Hematopoietic multipotent progenitor cell treated with erythropoietin and hydrocortisone succinate and interleukin-3 and kit ligand, for 15 days (in vitro differentiated cells): ENCODE data around the gene RNF220.
"Not testable (repeated sequence)": the region's sequence is repeated elsewhere in the genome, so short reads cannot be mapped to it uniquely, and the experiment has no call there.

ENCODE experiments used
- DNase-seq: peaks from one replicate; pipeline ENCODE4 v3.0.0-alpha.2; 2015; ENCODE audit warnings: low spot score

Gene RNF220

GRCh38 chr1:44678120-44678519 lies 273.1 kb downstream of the RNF220 start:
- DNase-seq: no peak

GRCh38 chr1:44678626-44679025 lies 273.6 kb downstream of the RNF220 start:
- no peak for DNase-seq

GRCh38 chr1:44679468-44679867 lies 274.4 kb downstream of the RNF220 start:
- no peak for DNase-seq

GRCh38 chr1:44681905-44682882 lies 277.1 kb downstream of the RNF220 start:
- DNase-seq: no peak

- DNase-seq: no peak
Observed at GRCh38 chr1:44682883-44683265, 277.8 kb downstream of the RNF220 start.

GRCh38 chr1:44684525-44684924 lies 279.5 kb downstream of the RNF220 start:
- no peak for DNase-seq

GRCh38 chr1:44685218-44685617 lies 280.2 kb downstream of the RNF220 start:
- DNase-seq: no peak

- no peak for DNase-seq
Observed at GRCh38 chr1:44685881-44686280, 280.8 kb downstream of the RNF220 start.

- no peak for DNase-seq
Observed at GRCh38 chr1:44688760-44689446, 283.8 kb downstream of the RNF220 start.

GRCh38 chr1:44689447-44689765 lies 284.4 kb downstream of the RNF220 start:
- no peak for DNase-seq

- DNase-seq: no peak
Observed at GRCh38 chr1:44693159-44693558, 288.1 kb downstream of the RNF220 start.

GRCh38 chr1:44693900-44694299 lies 288.8 kb downstream of the RNF220 start:
- no peak for DNase-seq

GRCh38 chr1:44694863-44695478 lies 289.9 kb downstream of the RNF220 start:
- no peak for DNase-seq

- no peak for DNase-seq
Observed at GRCh38 chr1:44695671-44696070, 290.6 kb downstream of the RNF220 start.

GRCh38 chr1:44696101-44696500 lies 291.0 kb downstream of the RNF220 start:
- no peak for DNase-seq

GRCh38 chr1:44696789-44697345 lies 291.8 kb downstream of the RNF220 start:
- DNase-seq: peak; percentile 53

GRCh38 chr1:44698138-44698537 lies 293.1 kb downstream of the RNF220 start:
- DNase-seq: no peak

- DNase-seq: not testable (repeated sequence)
Observed at GRCh38 chr1:44699375-44699774, 294.3 kb downstream of the RNF220 start.

- DNase-seq: no peak
Observed at GRCh38 chr1:44700573-44700972, 295.5 kb downstream of the RNF220 start.

- no peak for DNase-seq
Observed at GRCh38 chr1:44701141-44701573, 296.1 kb downstream of the RNF220 start.
